Fibroblast of skin of left biceps (primary cell): ENCODE data around the gene PALB2.

ENCODE experiments used
- DNase-seq, 2 experiments: peaks; one replicate each; pipeline ENCODE4 v3.0.0-alpha.2; 2013; ENCODE audit warnings: low read depth in 2 of 2

PALB2 gene

DNA sequence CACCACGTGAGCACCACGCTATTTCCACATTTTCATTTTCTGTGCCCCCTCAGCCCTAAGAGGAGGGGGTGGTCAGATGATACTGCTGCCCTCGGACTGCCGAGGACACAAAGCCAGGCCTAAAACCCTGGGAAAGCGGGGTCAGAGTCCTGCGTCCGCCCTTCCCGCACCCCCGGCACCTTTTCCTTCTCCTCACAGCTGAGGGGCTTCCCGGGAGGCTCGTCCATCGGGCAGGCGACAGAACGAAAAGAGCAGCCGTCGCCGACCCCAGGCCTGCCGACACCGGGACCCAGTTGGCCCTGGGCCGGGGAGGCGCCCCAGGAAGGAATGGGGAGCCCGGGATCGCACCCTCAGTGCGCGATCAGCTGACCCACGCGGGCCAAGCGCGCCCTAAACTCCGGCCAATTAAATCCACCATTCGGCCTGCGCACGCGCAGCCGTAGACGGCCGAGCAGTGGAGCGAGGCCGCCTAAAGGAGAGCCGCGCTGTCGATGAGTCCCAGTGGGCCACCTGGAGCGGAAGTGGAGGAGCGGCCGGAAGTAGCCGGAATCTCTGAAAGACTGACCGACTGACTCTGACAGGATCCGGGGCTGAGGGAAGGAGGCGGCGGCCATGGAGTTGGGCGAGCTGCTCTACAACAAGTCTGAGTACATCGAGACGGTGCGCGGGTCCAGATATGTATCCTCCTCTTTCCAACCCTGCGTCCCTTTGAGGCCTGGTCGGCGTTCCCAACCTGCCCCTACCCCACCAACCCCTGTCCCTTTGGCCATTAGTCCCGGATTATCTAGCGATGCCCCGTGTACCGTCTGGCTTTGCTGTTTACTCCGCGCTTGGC lies at the start of gene PALB2, which contains the start of gene DCTN5:
PALB2 (minus strand) TSS at position 380 of the 835 bp plus-strand sequence; CDS start at position 227, 153 bp downstream.
DCTN5 (plus strand) TSS at position 536 of the 835 bp plus-strand sequence; CDS start at position 613, 77 bp downstream.
- DNase-seq = peak; percentile 71 to 73

GRCh38 chr16:23689442-23690187 lies 48.5 kb upstream of the PALB2 start:
- no peak for DNase-seq

GRCh38 chr16:23687034-23687808 lies 46.1 kb upstream of the PALB2 start:
- no peak for DNase-seq

- no peak for DNase-seq
Measured at GRCh38 chr16:23683487-23683886, 42.4 kb upstream of the PALB2 start.

DNA sequence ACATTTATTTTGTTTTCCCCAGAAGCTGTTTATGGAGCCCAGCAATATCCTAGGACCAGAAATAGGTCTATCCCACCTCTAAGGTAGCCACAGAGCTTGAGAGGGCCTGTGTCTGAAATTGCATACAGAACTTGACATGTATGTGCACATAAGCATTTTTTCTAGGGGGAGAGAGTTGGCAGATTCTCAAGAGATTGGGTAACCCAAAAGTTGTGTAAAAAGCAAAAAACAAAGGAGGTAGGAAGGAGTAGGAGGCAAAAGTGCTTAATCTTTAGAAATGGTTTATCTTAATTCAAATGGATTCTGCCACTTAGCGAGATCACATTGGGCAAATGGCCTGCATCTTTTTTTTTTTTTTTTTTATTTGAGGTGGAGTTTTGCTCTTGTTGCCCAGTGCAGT lies 41.1 kb upstream of the PALB2 start:
- DNase-seq = peak; percentile 16 to 17

DNA sequence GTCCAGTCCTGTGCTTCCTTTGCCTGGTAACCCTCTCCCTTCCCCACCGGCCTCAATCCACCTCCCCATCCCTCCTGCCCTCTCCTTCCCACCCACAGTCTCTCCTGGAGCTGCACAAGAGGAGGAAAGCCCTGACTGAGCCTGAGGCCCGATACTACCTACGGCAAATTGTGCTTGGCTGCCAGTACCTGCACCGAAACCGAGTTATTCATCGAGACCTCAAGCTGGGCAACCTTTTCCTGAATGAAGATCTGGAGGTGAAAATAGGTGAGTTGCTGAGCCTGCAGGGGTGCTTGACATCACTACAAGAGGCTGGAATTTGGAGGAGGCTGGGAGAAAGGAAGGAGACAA lies 38.9 kb upstream of the PALB2 start:
- DNase-seq = no peak

DNA sequence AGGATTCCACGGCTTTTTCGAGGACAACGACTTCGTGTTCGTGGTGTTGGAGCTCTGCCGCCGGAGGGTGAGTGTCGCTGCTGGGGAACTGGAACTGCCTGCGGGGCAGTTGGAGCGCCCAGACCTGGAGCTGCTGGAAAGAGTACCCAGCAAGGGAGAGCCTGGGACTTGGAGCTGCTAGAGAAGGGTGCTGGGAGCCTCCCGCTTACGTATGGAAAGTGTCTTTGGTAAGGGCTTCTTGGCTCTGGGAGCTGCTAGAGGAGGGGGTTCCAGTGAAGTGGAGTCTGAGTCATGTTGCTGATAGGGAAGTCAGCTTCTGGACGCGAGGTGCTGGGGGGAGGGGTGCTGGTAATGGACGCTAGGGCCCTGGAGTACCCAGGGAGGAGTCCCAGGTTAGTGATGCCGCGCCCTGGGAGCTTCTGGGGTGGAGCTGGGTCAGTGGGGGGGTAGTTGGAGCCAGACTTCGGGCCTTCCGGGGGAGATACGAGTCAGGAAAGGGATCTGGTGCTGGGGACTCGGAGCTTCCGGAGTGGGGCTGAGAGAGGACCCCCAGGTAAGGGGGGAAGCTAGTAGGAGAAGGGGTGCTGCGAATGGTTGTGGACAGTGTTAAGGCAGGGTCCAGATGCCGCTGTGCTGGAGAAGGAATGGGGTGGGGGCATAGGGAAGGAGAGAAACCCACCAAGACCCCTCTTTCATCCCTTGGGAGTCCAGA lies 38.3 kb upstream of the PALB2 start:
- no peak for DNase-seq

- peak; percentile 28 to 42 for DNase-seq
Measured at GRCh38 chr16:23678430-23679273, 37.5 kb upstream of the PALB2 start, which contains the start of gene PLK1. Gene PLK1 (plus strand): TSS chr16:23678889. CDS start chr16:23678933, 44 bp downstream.

GRCh38 chr16:23676924-23677480 lies 35.9 kb upstream of the PALB2 start:
- DNase-seq = no peak

- no peak for DNase-seq
Measured at GRCh38 chr16:23673971-23674614, 33.0 kb upstream of the PALB2 start.

DNA sequence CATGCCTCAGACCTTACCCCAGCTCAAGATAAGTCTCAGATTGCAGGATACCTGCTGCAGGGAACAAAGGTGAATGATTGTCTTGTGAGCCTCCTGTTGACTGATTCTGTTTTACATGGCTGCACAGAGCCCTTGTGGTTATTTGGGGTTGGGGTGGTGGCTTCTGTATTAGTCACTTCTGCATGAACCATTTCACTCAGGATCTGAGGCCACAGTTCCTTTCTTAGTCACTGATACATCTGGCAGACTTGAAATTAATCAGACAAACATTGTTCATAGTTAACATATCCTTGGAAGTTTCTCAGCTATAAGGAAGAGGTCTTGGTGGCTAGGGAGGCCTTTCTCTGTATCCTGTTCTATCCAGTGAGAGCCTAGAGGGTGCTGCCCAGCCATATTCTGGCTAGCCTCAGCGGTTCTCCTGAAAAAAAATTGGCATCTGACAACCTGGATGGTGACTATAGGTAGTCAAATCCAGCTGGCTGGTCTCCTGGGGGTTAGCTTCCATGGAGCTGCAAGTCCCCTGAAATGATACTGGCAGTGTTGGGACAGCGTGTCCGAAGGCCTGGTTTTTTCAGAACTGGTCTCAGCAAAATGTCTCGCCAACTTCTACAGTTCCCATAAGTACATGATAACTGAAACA lies 29.1 kb upstream of the PALB2 start:
- peak; percentile 46 to 56 for DNase-seq

- no peak for DNase-seq
Measured at GRCh38 chr16:23668873-23669272, 27.8 kb upstream of the PALB2 start.

DNA sequence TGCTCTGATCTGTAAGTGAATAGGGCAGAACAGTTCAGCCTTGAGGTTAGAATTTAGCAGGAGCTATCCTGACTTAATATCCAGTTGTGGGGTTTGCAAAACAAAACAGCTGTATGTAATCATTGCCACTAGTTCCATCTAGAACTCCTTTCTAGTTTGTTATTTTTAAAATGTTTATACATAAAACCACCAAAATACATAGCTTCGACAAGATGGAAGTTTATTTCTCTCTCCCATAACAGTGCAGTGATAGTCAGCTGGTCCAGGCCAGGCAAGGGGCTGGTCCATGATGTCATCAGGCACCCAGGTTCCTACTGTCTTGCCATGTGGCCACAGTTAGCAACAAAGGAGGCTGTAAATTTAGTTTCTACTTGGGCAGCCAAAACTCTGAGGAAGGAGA lies 27.1 kb upstream of the PALB2 start:
- DNase-seq = no peak

DNA sequence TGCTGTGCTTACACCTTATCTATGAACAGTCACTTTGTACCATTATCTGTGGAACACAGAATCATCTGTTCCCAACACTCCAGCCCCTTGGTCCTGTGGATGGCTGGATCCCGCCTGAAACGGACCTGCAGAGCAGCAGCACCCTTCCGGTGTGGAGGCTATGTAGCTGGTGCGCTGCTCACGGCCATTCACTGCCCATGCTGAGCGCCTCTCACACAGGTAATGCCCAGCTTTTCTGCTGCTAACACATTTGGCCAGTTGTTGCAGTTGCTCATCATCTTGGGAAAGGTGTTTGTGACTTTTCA lies 26.2 kb upstream of the PALB2 start:
- no peak for DNase-seq

DNA sequence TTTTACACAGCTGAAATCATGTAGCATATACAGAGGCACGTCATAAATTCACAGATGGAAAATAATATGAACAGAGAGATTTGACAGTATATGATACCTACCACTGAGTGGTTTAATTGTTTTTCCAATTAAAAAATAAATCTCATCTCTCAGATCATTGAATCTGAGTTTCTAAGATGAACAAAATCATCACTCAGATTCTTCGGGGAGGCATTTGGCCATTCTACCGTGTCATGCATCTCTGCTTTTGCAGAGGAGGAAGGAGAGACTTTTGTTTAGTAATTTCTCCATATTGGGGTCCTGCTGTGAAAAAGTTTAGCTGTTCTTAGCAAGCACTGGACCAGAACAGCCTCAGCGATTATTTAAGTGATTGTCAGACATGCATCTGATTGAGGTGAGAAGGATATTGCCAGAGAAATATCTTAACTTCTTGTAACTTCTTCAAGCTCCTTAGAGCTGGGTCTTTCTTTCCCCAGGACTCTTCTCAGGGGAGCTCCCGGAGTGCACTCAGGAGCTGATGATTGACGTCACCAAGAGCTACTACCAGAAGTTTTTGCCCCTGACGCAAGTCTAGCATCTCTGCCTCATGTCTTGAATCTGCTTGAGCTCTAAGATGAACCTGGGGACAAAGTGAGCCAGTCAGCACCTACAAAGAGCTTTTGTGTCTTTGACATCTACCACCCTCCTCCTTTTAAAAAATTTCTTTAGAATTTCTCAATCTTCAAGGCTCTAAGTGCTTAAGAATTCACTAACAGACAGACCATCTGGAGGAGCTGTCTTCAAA lies 25.7 kb upstream of the PALB2 start:
- DNase-seq = no peak

GRCh38 chr16:23663918-23664317 lies 22.8 kb upstream of the PALB2 start:
- no peak for DNase-seq

DNA sequence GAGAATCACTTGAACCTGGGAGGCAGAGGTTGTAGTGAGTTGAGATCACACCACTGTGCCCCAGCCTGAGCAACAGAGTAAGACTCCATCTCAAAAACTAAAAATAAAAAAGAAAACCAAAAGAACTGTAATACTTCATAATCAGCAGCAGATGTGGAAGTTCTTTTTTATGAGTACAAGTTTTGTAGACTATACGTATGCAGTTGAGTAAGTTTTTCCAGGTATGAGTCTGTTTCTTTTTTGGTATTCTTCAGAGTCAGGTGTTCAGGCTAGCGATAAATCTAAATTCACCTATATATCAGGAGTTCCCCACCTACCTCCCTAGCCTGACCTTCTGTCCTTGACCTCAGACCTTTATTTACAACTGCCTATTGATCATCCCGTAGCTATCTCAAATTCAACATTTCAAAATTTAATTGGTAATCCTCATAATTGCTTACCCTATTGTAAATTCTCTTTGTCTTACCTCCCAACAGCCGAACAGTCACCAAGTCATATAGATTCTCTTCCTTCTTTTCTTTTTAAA lies 10.9 kb upstream of the PALB2 start:
- DNase-seq = no peak

GRCh38 chr16:23650674-23651416 lies 9.7 kb upstream of the PALB2 start:
- DNase-seq = no peak
